SU-DHL-6 (cell line): ENCODE measurements around the gene SORCS2.

Experiments used
- CTCF ChIP-seq: fragments of 200-600 bp; sonication (generic); IDR thresholded peaks from one replicate; pipeline ENCODE4 v1.5.1; 2017; ENCODE audit warnings: antibody characterized with exemption, mild to moderate bottlenecking, low read length, moderate library complexity; ENCODE audit not compliant: insufficient read depth, poor library complexity, severe bottlenecking
- EZH2phosphoT487 ChIP-seq: fragments of 200-600 bp; sonication (generic), shearing (Covaris generic); conservative IDR thresholded peaks from 2 replicates; pipeline ENCODE4 v1.6.1; 2018; ENCODE audit warnings: mild to moderate bottlenecking, antibody characterized with exemption, low read length, moderate library complexity, mixed read lengths

GRCh38 chr4:7661846-7662506, 469.6 kb downstream of the SORCS2 start:
- TF ChIP-seq CTCF: no peak
- TF ChIP-seq EZH2phosphoT487: no peak
